Measurements from ENCODE around the gene CYBA. TPM values are rescaled to one million over a fixed set of nuclear protein-coding genes. Genes with fewer than 3 reads are reported as not detected.
"Not testable (repeated sequence)": the region's sequence is repeated elsewhere in the genome, so short reads cannot be mapped to it uniquely, and the experiment has no call there.

Gene CYBA
- total and polyA plus RNA-seq, 7 experiments from 2014 or later, result 240 to 537 (median 454) TPM

GRCh38 chr16:88669980-88670379, 19.1 kb upstream of the CYBA start:
- Mint-ChIP-seq H3K36me3 (peaks cover 0 to 12% (median 0%) of the 10 kb centered on the region in 5 donors), H3K4me1 (peaks cover 0 to 7% (median 2%) of the 10 kb centered on the region in 7 donors), H3K4me3 (no peak overlapping the region), H3K27me3 (no peaks in the 10 kb centered on the region), H3K27ac (no peak overlapping the region), H3K9me3 (no peaks in the 10 kb centered on the region)
- ATAC-seq, result no peak
- H3K4me1 ChIP-seq (ENCODE audit: control insufficient read depth in 2 of 2, insufficient read depth in 2 of 2, low read length in 2 of 2), result no peaks in the 10 kb centered on the region
- no peaks in the 10 kb centered on the region for H3K9me3 ChIP-seq (ENCODE audit: control insufficient read depth in 2 of 3, low read length in 3 of 3)
- H3K4me3 ChIP-seq (ENCODE audit: low read length), result no peak overlapping the region
- intact Hi-C loops (cut with micrococcal nuclease), result no loop called here
- CTCF ChIA-PET, result interaction anchor here (0.7 kb wide), 2 partner anchors 22 to 51 kb away, joined by 3 read pairs; no protein-coding TSS in a partner anchor
- POLR2A ChIA-PET, result interaction anchor here (0.7 to 1.4 kb wide), 3 partner anchors 11 to 31 kb away, joined by 3 to 4 read pairs (median 3); no protein-coding TSS in a partner anchor
- no peaks in the 10 kb centered on the region for H3K27me3 ChIP-seq (ENCODE audit: control insufficient read depth in 2 of 2, insufficient read depth in 2 of 2, low read length in 2 of 2)
- no peak for DNase-seq
- peaks cover 0 to 2% (median 0%) of the 10 kb centered on the region in 3 experiments for H3K36me3 ChIP-seq (ENCODE audit: control insufficient read depth in 2 of 3, insufficient read depth in 3 of 3, low read length in 3 of 3)
- no peak overlapping the region for H3K27ac ChIP-seq (ENCODE audit: low read depth, low read length)

DNA sequence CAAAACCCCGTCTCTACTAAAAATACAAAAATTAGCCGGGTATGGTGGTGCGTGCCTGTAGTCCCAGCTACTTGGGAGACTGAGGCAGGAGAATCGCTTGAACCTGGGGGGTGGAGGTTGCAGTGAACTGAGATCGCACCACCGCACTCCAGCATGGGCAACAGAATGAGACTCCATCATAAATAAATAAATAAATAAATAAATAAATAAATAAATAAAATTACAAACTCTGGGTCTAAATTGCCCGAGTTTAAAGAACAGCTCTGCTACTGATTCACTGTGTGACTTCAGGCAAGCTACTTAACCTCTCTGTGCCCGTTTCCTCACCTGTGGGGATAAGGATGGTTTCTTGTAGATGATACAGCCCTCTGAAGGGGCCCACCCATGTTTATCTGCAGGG, 18.6 kb upstream of the CYBA start:
- H3K27ac ChIP-seq (ENCODE audit: low read depth, low read length); H3K9me3 Mint-ChIP-seq; ATAC-seq; H3K9me3 ChIP-seq (ENCODE audit: control insufficient read depth in 2 of 3, low read length in 3 of 3); DNase-seq; H3K27me3 Mint-ChIP-seq; H3K4me1 ChIP-seq (ENCODE audit: control insufficient read depth in 2 of 2, insufficient read depth in 2 of 2, low read length in 2 of 2); intact Hi-C loops (cut with micrococcal nuclease); H3K27ac Mint-ChIP-seq; H3K36me3 ChIP-seq (ENCODE audit: control insufficient read depth in 2 of 3, insufficient read depth in 3 of 3, low read length in 3 of 3); H3K4me3 Mint-ChIP-seq; H3K4me3 ChIP-seq (ENCODE audit: low read length); H3K27me3 ChIP-seq (ENCODE audit: control insufficient read depth in 2 of 2, insufficient read depth in 2 of 2, low read length in 2 of 2): not testable (repeated sequence)
- Mint-ChIP-seq H3K4me1 (peaks cover 0 to 12% (median 5%) of the 10 kb centered on the region in 7 donors), H3K36me3 (peaks cover 0 to 12% (median 0%) of the 10 kb centered on the region in 5 donors)
- ChIA-PET CTCF (interaction anchor here (0.7 kb wide), 1 partner anchor 51 kb away, joined by 3 read pairs; no protein-coding TSS in a partner anchor), POLR2A (interaction anchor here (0.7 to 1.4 kb wide), 3 partner anchors 12 to 32 kb away, joined by 3 to 4 read pairs (median 3); no protein-coding TSS in a partner anchor)

DNA sequence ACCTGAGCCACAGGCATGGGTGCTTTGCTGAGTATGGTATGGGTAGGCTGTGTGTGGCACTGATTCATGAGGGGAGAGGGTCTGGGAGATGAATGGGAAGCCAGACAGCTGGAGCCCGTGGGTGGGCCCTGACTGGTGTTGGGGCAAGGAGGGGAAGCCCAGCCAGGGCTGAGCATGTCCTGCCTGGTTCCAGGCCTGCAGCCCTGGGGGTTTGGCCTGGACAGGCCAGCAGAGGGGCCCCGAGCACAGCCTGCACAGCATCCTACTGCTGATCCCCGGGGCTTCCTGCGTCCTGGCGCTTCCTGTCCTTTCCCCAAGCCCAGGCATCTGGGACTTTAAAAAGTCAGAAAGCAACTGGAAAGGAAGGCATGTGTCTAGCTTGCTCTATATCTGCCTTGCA, 16.6 kb upstream of the CYBA start:
- ATAC-seq, result no peak
- no peak for DNase-seq
- Histone ChIP-seq H3K9me3 (ENCODE audit: control insufficient read depth in 2 of 3, low read length in 3 of 3) (no peaks in the 10 kb centered on the region), H3K4me1 (ENCODE audit: control insufficient read depth in 2 of 2, insufficient read depth in 2 of 2, low read length in 2 of 2) (peaks cover under 1 to 4% of the 10 kb centered on the region in 2 donors), H3K4me3 (ENCODE audit: low read length) (no peak overlapping the region), H3K27ac (ENCODE audit: low read depth, low read length) (no peak overlapping the region), H3K36me3 (ENCODE audit: control insufficient read depth in 2 of 3, insufficient read depth in 3 of 3, low read length in 3 of 3) (peaks cover 0 to 6% (median 0%) of the 10 kb centered on the region in 3 experiments), H3K27me3 (ENCODE audit: control insufficient read depth in 2 of 2, insufficient read depth in 2 of 2, low read length in 2 of 2) (no peaks in the 10 kb centered on the region)
- ChIA-PET CTCF (no interaction called here), POLR2A (interaction anchor here (1.2 kb wide), 1 partner anchor 18 kb away, joined by 4 read pairs; no protein-coding TSS in a partner anchor)
- H3K27ac Mint-ChIP-seq, result peak overlapping the region in 1 of 9 donors; percentile 5
- no peaks in the 10 kb centered on the region for H3K9me3 Mint-ChIP-seq
- H3K4me1 Mint-ChIP-seq, result peaks cover 0 to 15% (median 8%) of the 10 kb centered on the region in 7 donors
- H3K36me3 Mint-ChIP-seq, result peaks cover 0 to 9% (median 0%) of the 10 kb centered on the region in 5 donors
- H3K27me3 Mint-ChIP-seq, result no peaks in the 10 kb centered on the region
- no peak overlapping the region for H3K4me3 Mint-ChIP-seq
- intact Hi-C loops (cut with micrococcal nuclease), result no loop called here

DNA sequence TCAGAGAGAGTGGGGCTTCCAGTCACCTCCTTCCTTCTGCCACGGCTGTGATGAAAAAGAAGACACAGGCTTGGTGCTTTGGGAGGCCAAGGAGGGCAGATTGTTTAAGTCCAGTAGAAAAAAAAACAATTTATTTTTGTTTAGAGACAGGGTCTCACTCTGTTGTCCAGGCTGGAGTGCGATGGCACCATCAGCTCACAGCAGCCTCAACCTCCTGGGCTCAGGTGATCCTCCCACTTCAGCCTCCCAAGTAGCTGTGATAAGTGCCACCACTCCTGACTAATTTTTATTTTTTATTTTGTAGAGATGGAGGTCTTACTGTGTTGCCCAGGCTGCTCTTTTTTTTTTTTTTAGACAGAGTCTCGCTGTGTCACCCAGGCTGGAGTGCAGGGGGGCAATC, 14.7 kb upstream of the CYBA start:
- Histone ChIP-seq H3K27ac (ENCODE audit: low read depth, low read length) (no peak overlapping the region), H3K36me3 (ENCODE audit: control insufficient read depth in 2 of 3, insufficient read depth in 3 of 3, low read length in 3 of 3) (peaks cover 0 to 6% (median 0%) of the 10 kb centered on the region in 3 experiments), H3K27me3 (ENCODE audit: control insufficient read depth in 2 of 2, insufficient read depth in 2 of 2, low read length in 2 of 2) (no peaks in the 10 kb centered on the region), H3K4me3 (ENCODE audit: low read length) (no peak overlapping the region), H3K4me1 (ENCODE audit: control insufficient read depth in 2 of 2, insufficient read depth in 2 of 2, low read length in 2 of 2) (peaks cover 8% of the 10 kb centered on the region in 2 donors), H3K9me3 (ENCODE audit: control insufficient read depth in 2 of 3, low read length in 3 of 3) (no peaks in the 10 kb centered on the region)
- ChIA-PET CTCF (interaction anchor here (0.7 kb wide), 1 partner anchor 15 kb away, joined by 4 read pairs; no protein-coding TSS in a partner anchor), POLR2A (interaction anchor here (0.6 to 4.0 kb wide), 3 partner anchors 38 to 124 kb away, joined by 3 to 33 read pairs (median 3); no protein-coding TSS in a partner anchor)
- ATAC-seq (no peak), DNase-seq (no peak)
- Mint-ChIP-seq H3K4me3 (peak overlapping the region in 1 of 10 donors; percentile 16), H3K36me3 (peaks cover 0 to 9% (median 0%) of the 10 kb centered on the region in 5 donors), H3K27ac (no peak overlapping the region), H3K4me1 (peaks cover 12 to 27% (median 17%) of the 10 kb centered on the region in 7 donors), H3K27me3 (no peaks in the 10 kb centered on the region), H3K9me3 (no peaks in the 10 kb centered on the region)
- intact Hi-C loops (cut with micrococcal nuclease), result no loop called here

DNA sequence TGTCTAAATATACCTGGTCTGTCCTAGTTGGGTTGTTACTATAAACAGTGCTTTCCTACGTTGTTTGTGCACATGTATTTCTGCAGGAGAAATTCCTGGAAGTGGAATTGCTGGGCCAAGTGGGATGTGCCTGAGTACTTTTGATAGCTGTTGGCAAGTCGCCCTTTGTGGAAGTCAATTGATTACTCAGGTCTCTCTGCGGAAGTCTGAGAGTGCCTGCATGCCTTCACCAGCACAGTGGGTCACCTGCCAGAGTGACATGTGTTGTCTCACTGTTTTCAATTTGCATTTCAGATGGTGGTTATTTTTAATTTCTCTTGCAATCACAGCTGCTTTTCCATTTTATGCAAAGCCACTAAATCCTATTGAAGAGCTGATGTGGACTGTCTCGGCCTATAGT, 14.3 kb upstream of the CYBA start:
- POLR2A ChIA-PET, result interaction anchor here (0.6 to 4.0 kb wide), 3 partner anchors 11 to 42 kb away, joined by 3 to 33 read pairs (median 3); no protein-coding TSS in a partner anchor
- intact Hi-C loops (cut with micrococcal nuclease), result no loop called here
- peaks cover 12 to 28% (median 17%) of the 10 kb centered on the region in 7 donors for H3K4me1 Mint-ChIP-seq
- CTCF ChIA-PET, result interaction anchor here (0.7 to 1.3 kb wide), 2 partner anchors 16 to 18 kb away, joined by 3 to 4 read pairs; no protein-coding TSS in a partner anchor
- Histone ChIP-seq H3K36me3 (ENCODE audit: control insufficient read depth in 2 of 3, insufficient read depth in 3 of 3, low read length in 3 of 3) (peaks cover 0 to 6% (median 0%) of the 10 kb centered on the region in 3 experiments), H3K4me1 (ENCODE audit: control insufficient read depth in 2 of 2, insufficient read depth in 2 of 2, low read length in 2 of 2) (peaks cover 8% of the 10 kb centered on the region in 2 donors), H3K27ac (ENCODE audit: low read depth, low read length) (no peak overlapping the region), H3K9me3 (ENCODE audit: control insufficient read depth in 2 of 3, low read length in 3 of 3) (no peaks in the 10 kb centered on the region), H3K27me3 (ENCODE audit: control insufficient read depth in 2 of 2, insufficient read depth in 2 of 2, low read length in 2 of 2) (no peaks in the 10 kb centered on the region), H3K4me3 (ENCODE audit: low read length) (no peak overlapping the region)
- H3K27ac Mint-ChIP-seq, result peak overlapping the region in 7 of 9 donors; percentile 0 to 39 (median 21)
- DNase-seq, result no peak
- peak overlapping the region; percentile 1 to 95 (median 58) for H3K4me3 Mint-ChIP-seq
- ATAC-seq, result no peak
- H3K27me3 Mint-ChIP-seq, result no peaks in the 10 kb centered on the region
- H3K36me3 Mint-ChIP-seq, result peaks cover 0 to 9% (median 0%) of the 10 kb centered on the region in 5 donors
- no peaks in the 10 kb centered on the region for H3K9me3 Mint-ChIP-seq

GRCh38 chr16:88662843-88663606, 12.2 kb upstream of the CYBA start, which contains the start of gene MVD:
TSS of gene MVD (minus strand) at chr16:88663091. CDS start at chr16:88663080, 11 bp downstream.
- peak; percentile 99 for ATAC-seq

More at GRCh38 chr16:88662843-88663606, 12.2 kb upstream of the CYBA start, which contains the start of gene MVD:
- Mint-ChIP-seq H3K4me1 (peaks cover 12 to 26% (median 19%) of the 10 kb centered on the region in 7 donors), H3K27me3 (no peaks in the 10 kb centered on the region), H3K9me3 (no peaks in the 10 kb centered on the region), H3K4me3 (peak within 1 kb of the TSS; percentile 91 to 96 (median 94)), H3K27ac (peak within 1 kb of the TSS; percentile 56 to 95 (median 93)), H3K36me3 (peaks cover 0 to 5% (median 0%) of the 10 kb centered on the region in 5 donors)
- no peaks in the 10 kb centered on the region for H3K9me3 ChIP-seq (ENCODE audit: control insufficient read depth in 2 of 3, low read length in 3 of 3)
- POLR2A ChIA-PET, result interaction anchor here (0.6 to 4.0 kb wide), 16 partner anchors 11 to 92 kb away, joined by 3 to 33 read pairs (median 3); partner anchors contain the start of gene ZC3H18
- intact Hi-C loops (cut with micrococcal nuclease), result loop anchor here (1.0 to 2.0 kb wide), 11 partner anchors 12 to 584 kb away; partner anchors contain the start of genes CTU2 (in 2 of the 2), CYBA (in 2 of the 2), RNF166 (in 2 of the 2) and SNAI3 (in 2 of the 2)
- CTCF ChIA-PET, result interaction anchor here (0.7 kb wide), 1 partner anchor 584 kb away, joined by 3 read pairs; no protein-coding TSS in a partner anchor
- DNase-seq, result peak; percentile 88 to 96 (median 94)
- peak within 1 kb of the TSS; percentile 95 for H3K27ac ChIP-seq (ENCODE audit: low read depth, low read length)
- no peaks in the 10 kb centered on the region for H3K27me3 ChIP-seq (ENCODE audit: control insufficient read depth in 2 of 2, insufficient read depth in 2 of 2, low read length in 2 of 2)
- H3K4me1 ChIP-seq (ENCODE audit: control insufficient read depth in 2 of 2, insufficient read depth in 2 of 2, low read length in 2 of 2), result peaks cover 8% of the 10 kb centered on the region in 2 donors
- H3K4me3 ChIP-seq (ENCODE audit: low read length), result peak within 1 kb of the TSS; percentile 89
- H3K36me3 ChIP-seq (ENCODE audit: control insufficient read depth in 2 of 3, insufficient read depth in 3 of 3, low read length in 3 of 3), result peaks cover 0 to 10% (median 0%) of the 10 kb centered on the region in 3 experiments

Measured in naive thymus-derived CD4-positive, alpha-beta T cell (primary cell).